HEK293 (cell line): ENCODE measurements around the gene ATF6B.

ENCODE experiments used
- BCL11A ChIP-seq: fragments of 450-650 bp; formaldehyde crosslinking; IDR thresholded peaks from 2 replicates; pipeline ENCODE4 v1.5.1; 2016; ENCODE audit warnings: low read depth, missing biosample characterization, missing genetic modification characterization
- CTCF ChIP-seq: fragments of 450-650 bp; formaldehyde crosslinking; IDR thresholded peaks from 2 replicates; pipeline ENCODE4 v1.5.1; 2016; ENCODE audit warnings: missing biosample characterization, missing genetic modification characterization
- REST ChIP-seq: fragments of 450-650 bp; formaldehyde crosslinking; IDR thresholded peaks from 2 replicates; pipeline ENCODE4 v1.5.1; 2016; ENCODE audit warnings: missing biosample characterization, missing genetic modification characterization
- ZBTB7A ChIP-seq: fragments of 450-650 bp; formaldehyde crosslinking; IDR thresholded peaks from 2 replicates; pipeline ENCODE4 v1.5.1; 2016; ENCODE audit warnings: low read depth, missing biosample characterization, missing genetic modification characterization

GRCh38 chr6:32089082-32089828 lies 38.8 kb downstream of the ATF6B start:
- TF ChIP-seq ZBTB7A (tag by site-specific recombination) (no peak), CTCF (tag by site-specific recombination) (no peak), BCL11A (tag by site-specific recombination) (no peak), REST (no peak)
